Measurements from ENCODE around the gene CRBN.

Gene CRBN

GRCh38 chr3:3107858-3108257 lies 71.6 kb downstream of the CRBN start:
- Histone ChIP-seq H3F3A (ENCODE audit: low read depth) (no peaks in the 10 kb centered on the region), H3K4me3 (ENCODE audit: low read length, poor library complexity, severe bottlenecking) (no peak overlapping the region), H2AFZ (ENCODE audit: low read length) (no peak overlapping the region), H3K9me3 (ENCODE audit: insufficient read depth, low read depth, low read length) (no peaks in the 10 kb centered on the region), H3K4me2 (ENCODE audit: low read depth, low read length, poor library complexity, severe bottlenecking) (no peak overlapping the region), H3K4me1 (ENCODE audit: insufficient read depth, low read length, poor library complexity, severe bottlenecking) (no peaks in the 10 kb centered on the region), H4K20me1 (ENCODE audit: insufficient read depth, low read length, poor library complexity, severe bottlenecking) (no peaks in the 10 kb centered on the region), H3K36me3 (ENCODE audit: insufficient read depth, low read length) (no peaks in the 10 kb centered on the region), H3K79me2 (ENCODE audit: insufficient read depth, low read length) (no peaks in the 10 kb centered on the region), H3K9ac (ENCODE audit: low read depth, low read length, poor library complexity, severe bottlenecking) (no peak overlapping the region), H3K9me2 (replicated peaks; ENCODE audit: low read depth, low read length) (no peaks in the 10 kb centered on the region), H3K27me3 (ENCODE audit: insufficient read depth, low read length, poor library complexity, severe bottlenecking) (no peaks in the 10 kb centered on the region)
- TF ChIP-seq EZH2phosphoT487 (IDR thresholded peaks at IDR 0.05; ENCODE audit: borderline replicate concordance): no peak
- TF ChIP-seq, protein P1, sequence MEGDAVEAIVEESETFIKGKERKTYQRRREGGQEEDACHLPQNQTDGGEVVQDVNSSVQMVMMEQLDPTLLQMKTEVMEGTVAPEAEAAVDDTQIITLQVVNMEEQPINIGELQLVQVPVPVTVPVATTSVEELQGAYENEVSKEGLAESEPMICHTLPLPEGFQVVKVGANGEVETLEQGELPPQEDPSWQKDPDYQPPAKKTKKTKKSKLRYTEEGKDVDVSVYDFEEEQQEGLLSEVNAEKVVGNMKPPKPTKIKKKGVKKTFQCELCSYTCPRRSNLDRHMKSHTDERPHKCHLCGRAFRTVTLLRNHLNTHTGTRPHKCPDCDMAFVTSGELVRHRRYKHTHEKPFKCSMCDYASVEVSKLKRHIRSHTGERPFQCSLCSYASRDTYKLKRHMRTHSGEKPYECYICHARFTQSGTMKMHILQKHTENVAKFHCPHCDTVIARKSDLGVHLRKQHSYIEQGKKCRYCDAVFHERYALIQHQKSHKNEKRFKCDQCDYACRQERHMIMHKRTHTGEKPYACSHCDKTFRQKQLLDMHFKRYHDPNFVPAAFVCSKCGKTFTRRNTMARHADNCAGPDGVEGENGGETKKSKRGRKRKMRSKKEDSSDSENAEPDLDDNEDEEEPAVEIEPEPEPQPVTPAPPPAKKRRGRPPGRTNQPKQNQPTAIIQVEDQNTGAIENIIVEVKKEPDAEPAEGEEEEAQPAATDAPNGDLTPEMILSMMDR (conservative IDR thresholded peaks at IDR 0.05; ENCODE audit: low read length): no peak

DNA sequence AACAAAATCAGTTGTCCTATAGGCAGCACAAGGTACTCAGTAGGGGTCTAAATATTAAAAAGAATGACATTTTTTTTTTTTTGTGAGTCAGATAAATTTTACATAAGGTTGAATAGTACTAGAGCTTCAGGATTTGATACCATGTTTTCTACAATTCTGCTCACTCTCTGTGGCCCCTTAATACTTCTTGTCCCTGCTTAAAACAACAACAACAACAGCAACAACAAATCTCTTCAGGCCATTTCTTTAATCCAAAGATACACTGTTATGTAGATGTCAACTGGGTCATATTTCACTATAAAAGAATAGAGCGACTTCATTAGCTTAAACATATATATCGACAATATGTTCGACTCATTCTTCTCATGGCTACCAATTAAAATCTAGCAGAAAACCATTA lies 72.3 kb downstream of the CRBN start:
- H3K9me2 ChIP-seq (replicated peaks; ENCODE audit: low read depth, low read length): no peaks in the 10 kb centered on the region
- H3K36me3 ChIP-seq (ENCODE audit: insufficient read depth, low read length): no peaks in the 10 kb centered on the region
- no peaks in the 10 kb centered on the region for H3K9me3 ChIP-seq (ENCODE audit: insufficient read depth, low read depth, low read length)
- no peaks in the 10 kb centered on the region for H3K4me1 ChIP-seq (ENCODE audit: insufficient read depth, low read length, poor library complexity, severe bottlenecking)
- H3K79me2 ChIP-seq (ENCODE audit: insufficient read depth, low read length): no peaks in the 10 kb centered on the region
- H3K9ac ChIP-seq (ENCODE audit: low read depth, low read length, poor library complexity, severe bottlenecking): no peak overlapping the region
- no peak overlapping the region for H3K4me3 ChIP-seq (ENCODE audit: low read length, poor library complexity, severe bottlenecking)
- no peak for TF ChIP-seq EZH2phosphoT487 (IDR thresholded peaks at IDR 0.05; ENCODE audit: borderline replicate concordance)
- TF ChIP-seq, protein P1 (conservative IDR thresholded peaks at IDR 0.05; ENCODE audit: low read length): no peak
- H3F3A ChIP-seq (ENCODE audit: low read depth): no peaks in the 10 kb centered on the region
- H4K20me1 ChIP-seq (ENCODE audit: insufficient read depth, low read length, poor library complexity, severe bottlenecking): no peaks in the 10 kb centered on the region
- no peak overlapping the region for H3K4me2 ChIP-seq (ENCODE audit: low read depth, low read length, poor library complexity, severe bottlenecking)
- no peak overlapping the region for H2AFZ ChIP-seq (ENCODE audit: low read length)
- no peaks in the 10 kb centered on the region for H3K27me3 ChIP-seq (ENCODE audit: insufficient read depth, low read length, poor library complexity, severe bottlenecking)

GRCh38 chr3:3105815-3106214 lies 73.7 kb downstream of the CRBN start:
- TF ChIP-seq EZH2phosphoT487 (IDR thresholded peaks at IDR 0.05; ENCODE audit: borderline replicate concordance): no peak
- no peaks in the 10 kb centered on the region for H3K27me3 ChIP-seq (ENCODE audit: insufficient read depth, low read length, poor library complexity, severe bottlenecking)
- H3K4me1 ChIP-seq (ENCODE audit: insufficient read depth, low read length, poor library complexity, severe bottlenecking): no peaks in the 10 kb centered on the region
- H3K9me3 ChIP-seq (ENCODE audit: insufficient read depth, low read depth, low read length): no peaks in the 10 kb centered on the region
- no peaks in the 10 kb centered on the region for H3K36me3 ChIP-seq (ENCODE audit: insufficient read depth, low read length)
- H3K4me2 ChIP-seq (ENCODE audit: low read depth, low read length, poor library complexity, severe bottlenecking): no peak overlapping the region
- H3K9me2 ChIP-seq (replicated peaks; ENCODE audit: low read depth, low read length): no peaks in the 10 kb centered on the region
- no peak overlapping the region for H2AFZ ChIP-seq (ENCODE audit: low read length)
- no peaks in the 10 kb centered on the region for H3F3A ChIP-seq (ENCODE audit: low read depth)
- H3K4me3 ChIP-seq (ENCODE audit: low read length, poor library complexity, severe bottlenecking): no peak overlapping the region
- H3K9ac ChIP-seq (ENCODE audit: low read depth, low read length, poor library complexity, severe bottlenecking): no peak overlapping the region
- H3K79me2 ChIP-seq (ENCODE audit: insufficient read depth, low read length): no peaks in the 10 kb centered on the region
- no peaks in the 10 kb centered on the region for H4K20me1 ChIP-seq (ENCODE audit: insufficient read depth, low read length, poor library complexity, severe bottlenecking)

DNA sequence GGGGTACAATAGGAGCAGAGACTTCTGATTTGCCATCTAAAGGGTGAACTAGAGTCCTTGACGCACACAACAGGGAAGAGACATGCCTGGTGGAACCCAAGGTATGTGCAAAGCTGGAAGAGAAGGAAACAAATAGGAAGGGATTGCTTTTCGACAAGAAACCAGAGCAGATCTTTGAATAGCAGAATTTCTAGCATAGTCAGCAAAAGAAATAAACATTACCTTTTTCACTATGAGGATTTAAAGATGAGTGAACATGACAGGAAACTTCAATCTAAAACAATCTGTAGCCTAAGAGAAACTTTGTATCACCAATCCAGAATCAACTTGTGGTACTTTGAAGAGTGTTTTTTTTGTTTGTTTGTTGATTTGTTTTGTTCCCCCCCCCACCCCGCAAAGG lies 74.2 kb downstream of the CRBN start:
- no peak overlapping the region for H3K4me3 ChIP-seq (ENCODE audit: low read length, poor library complexity, severe bottlenecking)
- no peak overlapping the region for H3K9ac ChIP-seq (ENCODE audit: low read depth, low read length, poor library complexity, severe bottlenecking)
- H3K4me1 ChIP-seq (ENCODE audit: insufficient read depth, low read length, poor library complexity, severe bottlenecking): no peaks in the 10 kb centered on the region
- H3F3A ChIP-seq (ENCODE audit: low read depth): no peaks in the 10 kb centered on the region
- H2AFZ ChIP-seq (ENCODE audit: low read length): no peak overlapping the region
- H3K4me2 ChIP-seq (ENCODE audit: low read depth, low read length, poor library complexity, severe bottlenecking): no peak overlapping the region
- no peaks in the 10 kb centered on the region for H3K36me3 ChIP-seq (ENCODE audit: insufficient read depth, low read length)
- no peaks in the 10 kb centered on the region for H4K20me1 ChIP-seq (ENCODE audit: insufficient read depth, low read length, poor library complexity, severe bottlenecking)
- no peaks in the 10 kb centered on the region for H3K79me2 ChIP-seq (ENCODE audit: insufficient read depth, low read length)
- TF ChIP-seq, protein P1 (conservative IDR thresholded peaks at IDR 0.05; ENCODE audit: low read length): no peak
- TF ChIP-seq EZH2phosphoT487 (IDR thresholded peaks at IDR 0.05; ENCODE audit: borderline replicate concordance): no peak
- no peaks in the 10 kb centered on the region for H3K9me3 ChIP-seq (ENCODE audit: insufficient read depth, low read depth, low read length)
- H3K9me2 ChIP-seq (replicated peaks; ENCODE audit: low read depth, low read length): no peaks in the 10 kb centered on the region
- H3K27me3 ChIP-seq (ENCODE audit: insufficient read depth, low read length, poor library complexity, severe bottlenecking): no peaks in the 10 kb centered on the region

Measured in Loucy (cell line).